ENCODE measurements around the gene DDX5. TPM values are rescaled to one million over a fixed set of nuclear protein-coding genes. Genes with fewer than 3 reads are reported as not detected.

DDX5 gene
- total RNA-seq, 1 donor from 2014 or later = 333 TPM

GRCh38 chr17:64515419-64515818, 9.3 kb upstream of the DDX5 start:
- DNase-seq (no peak), ATAC-seq (no peak)
- intact Hi-C loops (cut with micrococcal nuclease) = no loop called here

- intact Hi-C loops (cut with micrococcal nuclease) = no loop called here
- no peak for ATAC-seq
Measured at GRCh38 chr17:64509179-64509578, 3.1 kb upstream of the DDX5 start.

GRCh38 chr17:64508683-64509082, 2.6 kb upstream of the DDX5 start:
- ATAC-seq = no peak
- DNase-seq = no peak
- intact Hi-C loops (cut with micrococcal nuclease) = no loop called here

More at GRCh38 chr17:64509179-64509578, 3.1 kb upstream of the DDX5 start:
- DNase-seq = no peak

GRCh38 chr17:64507413-64507782, 1.3 kb upstream of the DDX5 start:
- no peak for DNase-seq

GRCh38 chr17:64506576-64507412, 705 bp upstream of the DDX5 start, which contains the start of gene CEP95:
TSS of gene CEP95 (plus strand) at chr17:64506977. CDS start at chr17:64507098, 121 bp downstream.
- intact Hi-C loops (cut with micrococcal nuclease) = no loop called here
- ATAC-seq = peak; percentile 84
- DNase-seq = peak; percentile 95

More at GRCh38 chr17:64507413-64507782, 1.3 kb upstream of the DDX5 start:
- peak; percentile 29 for ATAC-seq
- intact Hi-C loops (cut with micrococcal nuclease) = no loop called here

- peak; percentile 95 for DNase-seq
- intact Hi-C loops (cut with micrococcal nuclease) = no loop called here
- ATAC-seq = peak; percentile 75
Measured at GRCh38 chr17:64505340-64506200, 519 bp downstream of the DDX5 start.

- ATAC-seq (no peak), DNase-seq (no peak)
- intact Hi-C loops (cut with micrococcal nuclease) = no loop called here
Measured at GRCh38 chr17:64504769-64505339, 1.2 kb downstream of the DDX5 start.

GRCh38 chr17:64503821-64504768, 2.0 kb downstream of the DDX5 start:
- no peak for ATAC-seq
- intact Hi-C loops (cut with micrococcal nuclease) = no loop called here
- no peak for DNase-seq

- ATAC-seq (no peak), DNase-seq (no peak)
- intact Hi-C loops (cut with micrococcal nuclease) = no loop called here
Measured at GRCh38 chr17:64503341-64503740, 2.7 kb downstream of the DDX5 start.

GRCh38 chr17:64502809-64503208, 3.3 kb downstream of the DDX5 start:
- no peak for DNase-seq
- intact Hi-C loops (cut with micrococcal nuclease) = no loop called here
- ATAC-seq = no peak

- intact Hi-C loops (cut with micrococcal nuclease) = no loop called here
- DNase-seq (no peak), ATAC-seq (no peak)
Measured at GRCh38 chr17:64502021-64502420, 4.1 kb downstream of the DDX5 start.

GRCh38 chr17:64500862-64501765, 5.0 kb downstream of the DDX5 start:
- intact Hi-C loops (cut with micrococcal nuclease) = no loop called here
- no peak for ATAC-seq
- DNase-seq = no peak

GRCh38 chr17:64500487-64500859, 5.6 kb downstream of the DDX5 start:
- ATAC-seq (no peak), DNase-seq (no peak)
- intact Hi-C loops (cut with micrococcal nuclease) = no loop called here

GRCh38 chr17:64499805-64500486, 6.1 kb downstream of the DDX5 start:
- no peak for ATAC-seq
- no peak for DNase-seq
- intact Hi-C loops (cut with micrococcal nuclease) = no loop called here

GRCh38 chr17:64498308-64499203, 7.5 kb downstream of the DDX5 start:
- intact Hi-C loops (cut with micrococcal nuclease) = no loop called here
- DNase-seq = no peak
- no peak for ATAC-seq

GRCh38 chr17:64497565-64498035, 8.5 kb downstream of the DDX5 start:
- DNase-seq = no peak
- no peak for ATAC-seq
- intact Hi-C loops (cut with micrococcal nuclease) = no loop called here

All from left ventricle myocardium superior (tissue), 1 donor.